Stimulated activated effector memory CD8-positive, alpha-beta T cell treated with anti-CD3 and anti-CD28 coated beads, Interleukin-12 subunit alpha, Interleukin-12 subunit beta, amount 100 ng/mL, for 72 hours (primary cell): ENCODE measurements around the gene EPHB3.

Experiments used
- ATAC-seq: fragments of 150-1000 bp; cut with Tn5 transposase; 2 replicates; pipeline ENCODE4 v1.10.0; 2021
- DNase-seq, 2 donors: peaks; one replicate each; pipeline ENCODE4 v3.0.0; 2021 to 2022; ENCODE audit warnings: low spot score in 2 of 2
- H3K27ac Mint-ChIP-seq: one replicate; pipeline ENCODE4 v1.8.0; 2022; ENCODE audit warnings: mild to moderate bottlenecking, mixed read lengths
- H3K36me3 Mint-ChIP-seq: one replicate; pipeline ENCODE4 v1.8.0; 2022; ENCODE audit warnings: mild to moderate bottlenecking, mixed read lengths
- H3K4me1 Mint-ChIP-seq: one replicate; pipeline ENCODE4 v1.8.0; 2022; ENCODE audit warnings: mixed read lengths
- H3K4me3 Mint-ChIP-seq: one replicate; pipeline ENCODE4 v1.8.0; 2022; ENCODE audit warnings: mild to moderate bottlenecking, mixed read lengths
- H3K9me3 Mint-ChIP-seq: one replicate; pipeline ENCODE4 v1.8.0; 2022; ENCODE audit warnings: mixed read lengths

Gene EPHB3

DNA sequence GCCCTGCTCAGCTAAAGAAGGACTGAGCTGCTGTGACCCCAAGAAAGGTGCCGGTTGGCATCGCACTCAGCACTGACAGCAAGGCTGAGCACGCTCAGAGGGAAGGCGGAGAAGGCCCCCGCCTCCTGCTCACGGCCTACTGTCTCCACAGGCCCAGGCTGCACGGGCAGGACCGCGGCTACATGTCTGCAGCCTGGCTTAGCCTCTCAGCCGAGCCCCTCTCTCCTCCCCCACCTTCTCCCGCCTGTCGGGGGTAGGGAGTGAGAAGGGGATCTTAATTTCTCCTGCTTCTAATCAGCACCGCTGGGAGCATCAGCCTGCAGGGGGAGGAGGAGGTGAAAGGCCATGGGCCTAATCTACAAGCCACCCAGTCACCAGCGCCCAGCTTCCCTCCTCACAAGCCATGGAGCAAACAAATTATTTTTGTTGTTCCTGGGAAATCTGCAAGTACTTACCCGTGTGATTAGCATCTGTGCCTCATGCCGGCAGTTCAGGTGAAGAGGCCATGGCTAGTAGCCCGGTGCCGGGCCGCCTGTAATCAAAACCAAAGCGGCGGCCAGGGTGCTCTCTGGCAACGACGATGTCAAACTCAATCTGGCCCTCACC is 68.1 kb downstream of the EPHB3 start:
- ATAC-seq = no peak
- Mint-ChIP-seq H3K9me3 (no peaks in the 10 kb centered on the region), H3K4me3 (no peak overlapping the region)

DNA sequence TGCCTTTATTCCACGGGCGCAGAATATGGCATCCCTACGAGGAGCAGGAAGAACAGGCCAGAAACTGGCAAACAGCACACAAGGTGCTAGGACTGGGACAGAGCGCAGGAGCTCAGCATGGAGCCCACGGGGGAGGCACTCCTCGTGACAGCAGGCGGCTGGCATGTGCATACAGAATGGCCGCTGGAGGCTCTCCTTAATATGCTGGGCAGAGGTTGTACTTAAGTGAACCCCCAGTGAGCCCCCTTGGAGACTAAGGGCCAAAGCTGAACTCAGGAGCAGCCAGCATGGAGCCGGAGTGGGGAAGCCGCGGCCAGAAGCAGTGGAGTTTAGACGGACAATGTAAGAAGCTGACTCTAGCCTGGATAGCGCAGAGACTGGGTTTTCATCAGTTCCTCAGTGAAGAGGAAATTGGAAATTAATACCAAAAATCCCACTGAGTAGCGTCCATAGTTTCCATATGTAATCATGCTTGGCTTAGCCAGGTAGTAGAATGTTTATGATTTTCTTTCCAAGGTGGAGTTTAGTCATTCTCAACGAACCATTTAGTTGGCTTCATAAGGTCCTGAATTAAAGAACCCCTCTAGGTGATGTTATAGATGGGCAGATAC is 69.4 kb downstream of the EPHB3 start:
- DNase-seq (no peak), ATAC-seq (no peak)
- H3K4me1 Mint-ChIP-seq = peaks cover 7% of the 10 kb centered on the region
- H3K27ac Mint-ChIP-seq = no peak overlapping the region
- H3K9me3 Mint-ChIP-seq = no peaks in the 10 kb centered on the region
- H3K4me3 Mint-ChIP-seq = no peak overlapping the region
- H3K36me3 Mint-ChIP-seq = no peaks in the 10 kb centered on the region

More for the DNA sequence above, 68.1 kb downstream of the EPHB3 start:
- Mint-ChIP-seq H3K36me3 (no peaks in the 10 kb centered on the region), H3K27ac (no peak overlapping the region), H3K4me1 (no peaks in the 10 kb centered on the region)
- DNase-seq = no peak

DNA sequence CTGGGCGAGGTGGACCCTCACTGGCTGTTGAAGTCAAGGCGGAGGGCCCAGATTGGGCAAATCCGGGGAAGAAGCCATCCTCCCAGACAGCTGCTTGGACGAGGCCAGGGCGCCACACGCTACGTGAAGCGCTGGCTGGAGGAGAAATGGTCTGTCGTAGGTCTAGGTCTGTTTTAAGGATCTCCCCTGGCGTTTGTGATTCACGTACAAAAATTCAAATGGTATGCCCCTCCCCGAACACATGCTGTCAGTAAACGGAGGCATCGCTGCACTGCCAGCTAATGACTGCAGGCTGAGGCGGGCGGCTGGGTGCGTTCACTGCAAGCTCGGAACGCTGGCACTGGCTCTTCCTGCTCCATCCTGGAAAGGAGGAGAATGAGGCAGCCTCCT is 69.9 kb downstream of the EPHB3 start:
- H3K4me1 Mint-ChIP-seq = peaks cover 7% of the 10 kb centered on the region
- H3K4me3 Mint-ChIP-seq = no peak overlapping the region
- H3K9me3 Mint-ChIP-seq = no peaks in the 10 kb centered on the region
- H3K36me3 Mint-ChIP-seq = no peaks in the 10 kb centered on the region
- no peak overlapping the region for H3K27ac Mint-ChIP-seq
- DNase-seq (no peak), ATAC-seq (no peak)
